ENCODE measurements around the gene CCDC188. TPM values are rescaled to one million over a fixed set of nuclear protein-coding genes. Genes with fewer than 3 reads are reported as not detected.
A peak's percentile ranks its signal among the peaks of the same experiment; 100 is the strongest.

CCDC188 gene
- total and polyA plus RNA-seq, 2 of the 4 experiments (the other 2 are of a cell fraction) = 0.10 TPM; not detected in 1

DNA sequence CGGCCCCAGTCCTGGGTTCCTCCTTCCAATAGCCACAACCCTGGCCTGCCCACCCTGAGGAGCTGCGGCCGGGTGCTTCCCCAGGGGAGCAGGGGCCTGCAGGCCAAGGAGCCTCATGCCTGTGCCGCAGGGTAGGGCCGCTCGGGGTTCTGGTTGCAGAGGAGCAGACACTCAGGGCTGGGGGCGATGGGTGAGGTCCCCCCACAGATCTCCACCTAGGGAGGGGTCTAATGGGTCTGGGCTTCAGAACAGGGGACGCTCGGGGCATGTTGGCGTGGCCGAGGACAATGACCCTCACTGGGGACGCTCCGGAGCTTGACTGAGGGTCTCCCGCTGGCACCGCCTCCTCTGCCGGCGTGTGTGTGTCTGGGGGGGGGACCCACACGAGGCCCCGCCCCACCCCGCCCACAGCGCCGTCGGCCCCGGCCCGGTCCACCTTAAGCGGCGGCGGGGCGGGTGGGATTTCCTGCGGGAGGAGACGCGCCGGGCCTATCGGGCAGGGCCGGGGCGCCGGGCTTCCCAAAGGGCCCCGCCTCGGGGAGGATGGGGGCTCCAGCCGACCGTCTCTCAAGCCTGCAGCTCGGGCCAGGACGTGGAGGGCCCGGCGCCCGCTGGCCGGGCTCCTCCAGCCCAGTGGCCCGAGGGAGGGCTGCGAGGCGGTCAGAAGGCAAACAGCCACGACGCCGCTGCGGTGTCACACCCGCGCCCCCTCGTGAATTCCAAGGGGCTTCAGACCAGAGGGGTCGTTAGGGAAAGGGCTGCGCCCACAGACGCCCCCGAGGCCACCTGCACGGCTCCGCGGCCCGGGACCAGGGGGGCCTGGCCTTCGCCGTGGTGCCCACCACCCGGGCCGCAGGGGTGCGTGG is 19.9 kb downstream of the CCDC188 start:
- Histone ChIP-seq H3K4me2 (ENCODE audit: low read depth, low read length) (peak overlapping the region; percentile 69), H3K27ac (ENCODE audit: insufficient read depth, low read length) (peak overlapping the region; percentile 81), H2AK9ac (replicated peaks; ENCODE audit: low read depth, low read length, poor library complexity) (peak overlapping the region; percentile 96), H4K8ac (ENCODE audit: low read depth in 2 of 2, low read length in 2 of 2) (peak overlapping the region; percentile 76 to 91; a peak in 3 of 4 replicates), H3K9me3 (ENCODE audit: control insufficient read depth, insufficient read depth, low read length) (no peaks in the 10 kb centered on the region), H3K79me1 (ENCODE audit: low read depth in 1 of 2, low read length in 2 of 2) (peaks cover 3 to 38% of the 10 kb centered on the region in 2 experiments), H3K56ac (ENCODE audit: extremely low read depth, insufficient read depth, low read length) (peak overlapping the region; percentile 49; the same call in 1 of the 2 replicates), H3K36me3 (ENCODE audit: control insufficient read depth, insufficient read depth, low read length) (peaks cover 17% of the 10 kb centered on the region), H2AK5ac (ENCODE audit: low read depth, low read length) (no peak overlapping the region), H3K18ac (ENCODE audit: low read depth, low read length) (no peak overlapping the region; the same call in 1 of the 2 replicates), H2BK120ac (ENCODE audit: low read depth, low read length) (no peak overlapping the region), H3K14ac (replicated peaks; ENCODE audit: low read depth, low read length) (peak overlapping the region; percentile 68; the same call in 1 of the 2 replicates), H2AFZ (replicated peaks; ENCODE audit: low read length, poor library complexity) (peak overlapping the region; percentile 99), H3K23ac (ENCODE audit: low read depth, low read length) (no peak overlapping the region), H3K9ac (ENCODE audit: low read depth, low read length) (peak overlapping the region; percentile 76), H4K91ac (ENCODE audit: insufficient read depth, low read depth, low read length) (no peak overlapping the region), H2BK5ac (ENCODE audit: low read depth, low read length, poor library complexity, severe bottlenecking) (peak overlapping the region; percentile 40), H3K9me1 (ENCODE audit: insufficient read depth, low read length) (peaks cover 3% of the 10 kb centered on the region; the same call in 1 of the 2 replicates), H3K4ac (ENCODE audit: low read depth, low read length) (peak overlapping the region; percentile 74), H2BK20ac (ENCODE audit: low read depth, low read length) (no peak overlapping the region), H3K4me3 (ENCODE audit: insufficient read depth, low read depth, low read length) (peak overlapping the region; percentile 83), H2BK15ac (ENCODE audit: low read depth, low read length) (no peak overlapping the region), H3K27me3 (ENCODE audit: control insufficient read depth, insufficient read depth, low read length) (no peaks in the 10 kb centered on the region), H4K20me1 (ENCODE audit: insufficient read depth, low read length) (peaks cover 41% of the 10 kb centered on the region), H4K5ac (ENCODE audit: low read depth, low read length) (peak overlapping the region; percentile 82), H3K4me1 (ENCODE audit: control insufficient read depth, insufficient read depth, low read length) (peaks cover 9% of the 10 kb centered on the region)
- peak; percentile 90 for ATAC-seq (ENCODE audit: low read depth)
- DNase-seq = peak; percentile 61
- BruUV-seq (replicated peaks) = no TSS peak
- in situ Hi-C loops (cut with MboI; ENCODE audit: low sequenced_read_pairs) (no loop called here), intact Hi-C loops (cut with micrococcal nuclease) (no loop called here), dilution Hi-C loops (cut with HindIII; ENCODE audit: low sequenced_read_pairs, unreplicated experiment) (no loop called here)
- 2% methylated on average over 23 of the region's 70 CpGs; no CpG with 5 or more reads in 1 of the 2 experiments for WGBS, 2 experiments (ENCODE audit: extremely low coverage in 2 of 2, insufficient read length in 1 of 2)
- TF ChIP-seq RAD21 (IDR thresholded peaks at IDR 0.05; ENCODE audit: low read length) = no peak
- no peak for TF ChIP-seq CTCF (conservative IDR thresholded peaks at IDR 0.05; ENCODE audit: low read depth, low read length)
- no peak for TF ChIP-seq SMC3 (IDR thresholded peaks at IDR 0.05; ENCODE audit: low read depth, low read length)
- no peak for TF ChIP-seq RCOR1 (IDR thresholded peaks at IDR 0.05; ENCODE audit: insufficient replicate concordance, low read length)
- no peak for TF ChIP-seq CEBPB (IDR thresholded peaks at IDR 0.05; ENCODE audit: low read depth, low read length)
- TF ChIP-seq ELK1 (IDR thresholded peaks at IDR 0.05; ENCODE audit: borderline replicate concordance, low read depth, low read length) = no peak
- TF ChIP-seq POLR2A (IDR thresholded peaks at IDR 0.05; ENCODE audit: low read depth, low read length) = no peak
- peak; percentile 72; the same call in 1 of the 2 replicates for TF ChIP-seq MAZ (IDR thresholded peaks at IDR 0.05; ENCODE audit: borderline replicate concordance, low read depth, low read length)
- ChIA-PET CTCF (no interaction called here), POLR2A (ENCODE audit: unreplicated experiment) (no interaction called here)
